HL-60/S4 treated with retinoic acid at 250 ng/mL for 4 days and 3 days (cell line): ENCODE measurements around the gene MCF2L2.
"Not testable (repeated sequence)": the region's sequence is repeated elsewhere in the genome, so short reads cannot be mapped to it uniquely, and the experiment has no call there.

Experiments used
- in situ Hi-C: fragments of 300-500 bp; cut with MboI; formaldehyde crosslinking; loops from 2 replicates; pipeline ENCODE4 v1.7.0; 2022; ENCODE audit warnings: low sequenced_read_pairs

The MCF2L2 gene

DNA sequence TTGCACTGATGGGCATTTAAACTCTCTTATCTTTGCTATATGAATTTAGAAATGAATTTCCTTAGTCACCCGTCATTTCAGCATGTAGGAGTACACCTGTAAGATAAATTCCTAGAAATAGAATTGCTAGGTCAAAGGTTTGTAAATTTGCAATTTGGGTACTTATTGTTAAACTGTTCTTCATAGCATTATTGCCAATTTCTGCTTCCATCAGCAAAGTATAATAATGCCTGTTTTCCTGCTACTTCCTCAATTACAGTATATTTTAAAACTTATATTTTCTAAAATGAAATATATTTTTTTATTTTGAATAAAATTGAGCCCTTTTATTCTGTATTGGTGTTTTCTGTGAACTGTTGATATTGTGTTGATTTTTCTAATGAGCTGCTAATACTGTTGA, 16.3 kb upstream of the MCF2L2 start:
- in situ Hi-C loops = no loop called here

DNA sequence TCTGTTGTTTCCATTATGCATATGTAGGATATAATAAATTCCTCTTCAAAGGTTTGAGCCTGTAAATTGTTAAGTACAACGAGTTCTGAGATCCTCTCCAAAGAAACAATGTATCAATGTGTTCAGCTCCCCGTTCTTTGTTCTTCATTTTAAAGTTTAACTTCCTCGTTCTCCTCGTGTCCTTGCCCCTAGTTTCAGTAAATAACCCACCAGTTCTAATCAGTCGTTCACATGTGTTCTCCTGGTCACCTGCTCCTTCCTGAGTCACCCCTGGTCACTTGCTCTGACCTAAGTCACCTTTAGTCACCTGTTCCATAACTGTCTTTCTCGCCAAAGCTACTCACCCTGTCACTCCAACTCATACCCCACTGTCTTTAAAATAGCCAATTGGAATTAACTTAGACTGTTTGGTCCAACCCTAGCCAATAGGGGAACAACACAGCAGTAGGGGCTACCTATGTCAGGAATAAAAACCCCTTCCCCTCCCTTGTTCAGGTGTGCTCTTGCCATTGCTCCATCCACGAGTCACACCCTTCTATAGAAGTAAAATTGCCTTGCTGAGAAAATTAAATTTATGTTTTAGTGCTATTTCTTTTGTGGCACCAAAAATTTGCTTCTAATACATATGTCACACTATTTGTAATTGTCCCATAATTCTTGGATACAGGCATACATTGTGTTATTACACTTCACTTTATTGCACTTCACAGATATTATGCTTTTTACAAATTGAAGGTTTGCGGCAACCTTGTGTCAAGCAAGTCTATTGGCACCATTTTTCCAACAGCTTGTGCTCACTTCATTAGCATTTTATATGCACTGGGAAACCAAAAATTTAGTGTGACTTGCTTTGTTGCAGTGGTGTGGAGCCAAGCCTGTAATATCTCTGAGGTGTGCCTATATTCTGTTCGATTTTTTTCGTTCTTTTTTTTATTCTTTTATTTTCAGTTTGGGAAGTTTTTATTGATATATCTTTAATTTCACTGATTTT, 15.3 kb upstream of the MCF2L2 start:
- in situ Hi-C loops = no loop called here

DNA sequence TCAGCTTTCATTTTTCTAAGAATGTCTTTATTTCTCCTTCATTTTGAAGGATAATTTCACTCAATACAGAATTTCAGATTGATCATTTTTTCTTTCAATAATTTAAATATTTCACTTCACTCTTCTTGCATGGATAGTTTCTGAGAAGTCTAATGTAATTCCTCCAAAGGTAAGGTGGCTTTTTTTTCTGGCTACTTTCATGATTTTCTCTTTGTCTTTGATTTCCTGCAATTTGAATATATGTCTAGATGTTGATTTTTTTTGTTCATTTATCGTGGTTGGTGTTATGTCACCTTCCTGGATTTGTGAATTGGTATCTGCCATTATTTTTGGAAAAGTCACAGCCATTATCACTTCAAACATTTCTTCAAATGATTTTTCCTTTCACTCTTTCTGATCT, 14.6 kb upstream of the MCF2L2 start:
- in situ Hi-C loops = no loop called here

DNA sequence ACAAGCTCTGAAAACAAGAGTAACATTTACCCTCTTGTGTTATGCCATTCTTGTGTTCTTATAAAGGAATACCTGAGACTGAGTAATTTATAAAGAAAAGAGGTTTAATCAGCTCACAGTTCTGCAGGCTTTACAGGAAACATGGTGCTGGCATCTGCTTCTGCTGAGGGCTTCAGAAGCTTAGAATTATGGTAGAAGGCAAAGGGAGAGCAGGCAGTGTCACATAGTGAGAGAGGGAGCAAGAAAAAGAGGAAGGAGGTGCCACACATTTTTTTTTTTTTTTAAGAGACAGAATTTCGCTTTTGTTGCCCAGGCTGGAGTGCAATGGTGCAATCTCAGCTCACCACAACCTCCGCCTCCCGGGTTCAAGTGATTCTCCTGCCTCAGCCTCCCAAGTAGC, 12.1 kb upstream of the MCF2L2 start:
- in situ Hi-C loops = not testable (repeated sequence)

DNA sequence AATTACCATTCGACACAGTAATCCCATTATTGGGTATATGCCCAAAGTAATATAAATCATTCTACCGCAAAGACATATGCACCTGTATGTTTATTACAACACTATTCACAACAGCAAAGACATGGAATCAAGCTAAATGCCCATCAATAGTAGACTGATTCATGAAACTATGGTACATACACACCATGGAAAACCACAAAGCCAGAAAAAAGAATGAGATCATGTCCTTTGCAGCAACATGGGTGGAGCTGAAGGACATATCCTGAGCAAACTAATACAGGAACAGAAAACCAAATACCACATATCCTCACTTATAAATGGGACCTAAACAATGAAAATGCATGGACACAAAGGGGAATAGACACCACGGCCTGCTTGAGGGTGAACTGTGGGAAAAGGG, 11.1 kb upstream of the MCF2L2 start:
- in situ Hi-C loops = no loop called here

DNA sequence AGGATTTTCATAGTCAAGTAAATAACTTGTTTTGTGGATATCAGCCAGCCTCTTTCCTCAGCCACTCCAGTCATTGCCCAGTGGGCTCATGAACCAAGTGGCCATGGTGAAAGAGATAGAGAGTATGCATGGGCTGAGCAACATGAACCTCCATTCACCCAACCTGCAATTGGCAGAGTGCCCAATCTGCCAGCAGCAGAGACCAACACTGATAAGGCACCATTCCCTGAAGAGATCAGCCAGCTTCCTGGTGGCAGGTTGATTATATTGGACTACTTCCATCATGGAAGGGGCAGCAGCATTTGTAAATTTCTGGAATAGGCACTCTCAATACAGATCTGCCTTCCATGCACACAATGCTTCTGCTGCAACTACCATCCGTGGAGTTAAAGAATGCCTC, 10.3 kb upstream of the MCF2L2 start:
- in situ Hi-C loops = no loop called here

DNA sequence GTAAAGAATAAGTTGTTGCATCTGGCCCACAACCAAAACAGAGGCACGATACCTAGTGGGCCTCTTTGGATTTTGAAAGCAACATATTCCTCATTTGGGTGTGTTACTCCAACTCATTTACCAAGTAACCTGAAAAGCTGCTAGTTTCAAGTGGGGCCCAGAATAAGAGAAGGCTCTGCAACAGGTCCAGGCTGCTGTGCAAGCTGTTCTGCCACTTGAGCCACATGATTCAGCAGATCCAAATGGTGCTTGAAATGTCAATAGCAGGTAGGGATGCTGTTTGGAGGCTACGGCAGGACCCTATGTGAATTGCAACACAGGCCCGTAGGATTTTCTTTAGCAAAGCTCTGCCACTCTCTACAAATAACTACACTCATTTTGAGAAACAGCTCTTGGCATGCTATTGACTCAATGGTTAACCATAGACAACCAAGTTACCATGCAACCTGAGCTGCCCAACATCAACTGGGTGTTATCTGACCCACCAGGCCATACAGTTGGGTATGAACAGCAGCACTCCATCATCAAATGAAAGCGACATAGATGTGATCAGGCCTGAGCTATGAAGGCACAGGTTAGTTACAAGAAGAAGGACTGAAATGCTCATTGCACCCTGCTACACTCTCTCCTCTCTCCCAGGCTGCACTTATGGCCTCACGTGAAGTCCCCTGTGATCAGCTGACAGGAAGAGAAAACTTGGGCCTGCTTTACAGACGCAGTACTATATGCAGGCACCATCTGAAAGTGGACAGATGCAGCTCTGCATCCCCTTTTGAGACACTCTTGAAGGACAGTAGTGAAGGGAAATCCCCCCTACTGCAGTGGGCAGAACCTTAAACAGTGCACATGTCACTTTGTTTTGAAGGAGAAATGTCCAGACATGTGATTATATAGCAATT, 9.5 kb upstream of the MCF2L2 start:
- in situ Hi-C loops = no loop called here

DNA sequence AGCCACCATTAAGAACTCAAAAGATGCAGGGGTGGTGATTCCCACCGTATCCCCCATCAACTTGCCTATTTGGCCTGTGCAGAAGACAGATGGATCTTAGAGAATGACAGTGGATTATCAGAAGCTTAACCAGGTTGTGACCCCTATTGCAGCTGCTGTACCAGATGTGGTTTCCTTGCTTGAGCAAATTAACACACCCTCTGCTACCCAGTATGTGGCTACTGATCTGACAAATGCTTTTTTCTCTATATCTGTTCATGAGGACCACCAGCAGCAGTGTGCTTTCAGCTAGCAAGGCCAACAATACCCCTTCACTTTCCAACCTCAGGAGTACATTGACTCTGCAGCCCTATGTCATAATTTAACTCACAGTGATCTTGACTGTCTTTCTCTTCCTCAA, 8.6 kb upstream of the MCF2L2 start:
- in situ Hi-C loops = no loop called here

DNA sequence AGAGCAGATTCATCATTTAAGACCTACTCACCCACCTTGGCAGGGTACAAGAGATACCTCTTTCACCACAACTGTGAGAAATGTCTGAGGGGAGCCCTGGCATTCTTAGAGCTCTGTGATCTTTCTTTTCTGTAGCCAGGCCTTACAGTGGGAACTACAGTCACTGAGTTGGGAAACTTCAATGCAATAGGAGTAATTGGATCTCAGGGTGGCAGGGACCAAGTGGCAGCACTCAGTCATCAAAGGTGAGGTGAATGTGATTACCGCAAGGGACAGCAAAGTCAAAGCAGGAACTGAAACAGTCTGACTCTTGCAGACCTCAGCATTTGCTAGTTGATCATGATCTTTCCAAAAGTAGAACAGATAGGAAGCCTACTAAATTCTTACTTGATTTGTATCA, 7.2 kb upstream of the MCF2L2 start:
- in situ Hi-C loops = no loop called here

DNA sequence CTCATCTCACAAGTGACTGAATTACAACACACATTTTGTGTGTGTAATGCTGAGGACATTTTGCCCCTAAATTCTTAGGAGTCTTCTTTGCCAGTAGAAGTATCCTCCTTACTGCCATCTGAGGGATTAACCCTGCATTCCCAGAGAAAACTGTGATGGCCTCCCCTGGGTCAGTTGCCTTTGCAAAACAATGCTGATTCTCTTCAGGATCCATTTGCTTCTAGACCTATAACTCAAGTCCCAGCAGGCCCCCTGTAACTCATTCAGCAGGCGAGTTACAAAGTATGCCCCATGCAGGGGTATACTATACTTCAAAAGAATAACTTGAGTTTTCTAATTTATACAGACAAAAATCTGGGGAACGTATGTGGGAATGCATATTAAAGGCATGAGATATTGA, 6.6 kb upstream of the MCF2L2 start:
- in situ Hi-C loops = no loop called here

DNA sequence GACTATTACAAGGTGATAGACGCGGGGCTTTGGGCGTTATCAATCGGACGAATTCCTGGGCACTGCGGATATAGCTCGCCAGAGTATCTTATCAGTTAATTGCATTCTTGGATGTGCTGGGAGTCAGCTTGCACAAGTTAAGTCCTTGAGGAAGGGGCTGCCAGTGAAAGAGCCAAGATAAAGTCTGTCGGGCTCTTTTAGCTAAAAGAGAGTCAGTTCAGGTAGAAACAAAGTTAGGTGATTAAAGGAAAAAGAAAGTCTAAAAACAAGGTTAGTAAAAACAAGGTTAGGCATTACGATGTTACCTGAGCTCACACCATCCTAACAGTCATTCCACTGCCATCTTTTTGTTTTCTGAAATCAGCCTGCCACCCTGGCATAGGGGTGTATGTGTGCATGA, 6.1 kb upstream of the MCF2L2 start:
- in situ Hi-C loops = no loop called here

DNA sequence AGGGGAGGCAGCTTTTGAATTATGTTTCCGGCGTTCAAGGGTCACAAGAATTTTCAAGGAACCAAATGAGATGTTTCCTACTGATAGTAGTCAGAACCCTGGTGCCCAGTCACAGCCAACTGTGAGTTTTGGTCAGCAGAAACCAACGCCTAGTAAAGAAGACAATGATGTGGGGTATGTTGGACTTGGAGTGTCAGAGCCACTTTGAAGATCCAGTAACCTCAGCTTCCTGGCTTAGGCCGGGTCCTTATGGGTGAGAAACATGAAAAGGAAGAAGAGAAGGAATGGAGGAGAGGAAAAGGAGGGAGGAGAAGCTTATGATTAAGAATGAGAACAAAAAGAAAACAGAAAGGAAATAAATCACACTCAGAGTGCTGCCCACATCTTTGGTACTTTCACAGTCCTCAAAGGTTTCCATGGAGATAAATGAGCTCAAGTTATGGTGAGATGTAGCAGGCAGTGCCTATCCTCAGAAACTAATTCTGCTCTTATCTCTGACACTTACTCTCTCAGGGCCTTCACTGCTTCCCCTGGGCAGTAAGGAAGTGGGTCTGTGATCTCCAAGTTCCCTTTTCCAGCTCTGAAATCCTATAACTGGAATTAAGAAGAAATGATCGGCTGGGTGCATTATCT, 2.0 kb upstream of the MCF2L2 start:
- in situ Hi-C loops = no loop called here

DNA sequence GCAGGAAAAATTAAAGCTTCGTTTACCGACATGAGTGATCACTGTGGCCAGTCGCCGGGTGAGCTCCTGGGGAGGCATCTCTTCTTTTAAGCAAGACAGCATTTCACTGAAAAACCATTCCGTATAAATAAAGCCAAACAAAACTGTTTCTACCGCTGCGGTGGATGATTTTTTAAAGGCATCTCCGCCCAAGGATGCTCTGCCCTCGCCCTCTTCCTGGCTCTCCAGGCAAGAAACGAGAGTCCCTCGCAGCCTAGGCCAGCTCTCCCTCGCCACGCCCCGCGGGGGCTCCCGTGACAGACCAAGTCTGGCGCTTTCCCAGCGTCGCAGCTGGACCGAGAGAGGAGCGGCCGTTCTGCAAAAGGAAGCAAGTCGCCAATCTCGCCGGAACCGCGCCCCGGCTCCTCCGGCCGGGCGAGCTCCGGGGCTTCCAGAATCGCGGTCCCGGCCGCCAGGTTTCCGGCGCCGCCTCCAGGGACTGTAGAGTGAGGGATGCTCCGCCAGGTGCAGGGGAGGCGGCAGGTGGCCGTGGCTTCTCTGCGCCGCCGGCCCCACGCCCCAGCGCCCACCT, 458 bp downstream of the MCF2L2 start:
- in situ Hi-C loops = no loop called here

DNA sequence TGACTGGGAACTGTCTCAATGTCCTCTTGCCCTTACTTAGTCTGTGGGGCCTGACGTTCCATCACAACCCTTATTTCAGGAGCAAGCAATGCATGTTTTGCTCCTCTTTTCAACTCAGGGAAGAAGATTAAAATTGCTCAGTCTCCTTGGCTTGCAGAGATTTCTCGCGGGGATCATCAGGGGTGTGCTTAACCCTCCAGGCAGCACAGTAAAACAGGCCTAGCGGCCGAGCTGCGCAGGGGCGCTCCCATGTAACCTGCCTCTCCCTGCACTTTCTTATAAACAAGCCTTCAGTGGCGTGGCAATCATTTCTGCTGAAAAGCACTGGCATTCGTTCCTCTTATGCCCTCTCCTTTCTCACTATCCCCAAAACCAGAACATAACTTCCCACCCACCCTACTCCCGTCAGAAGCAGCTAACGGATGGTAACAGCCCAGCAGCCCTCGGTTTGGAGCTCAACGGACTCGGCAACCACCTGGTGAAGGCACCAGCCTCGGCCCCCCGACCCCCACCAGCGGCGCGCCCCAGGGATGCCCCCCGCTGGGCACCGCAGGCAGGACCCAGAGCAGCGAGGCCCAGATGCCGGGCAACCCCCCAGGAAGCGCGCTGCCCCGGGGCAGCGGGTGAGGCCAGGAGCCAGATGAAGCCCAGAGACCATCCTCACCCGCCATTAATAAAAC, 1.1 kb downstream of the MCF2L2 start:
- in situ Hi-C loops = no loop called here

DNA sequence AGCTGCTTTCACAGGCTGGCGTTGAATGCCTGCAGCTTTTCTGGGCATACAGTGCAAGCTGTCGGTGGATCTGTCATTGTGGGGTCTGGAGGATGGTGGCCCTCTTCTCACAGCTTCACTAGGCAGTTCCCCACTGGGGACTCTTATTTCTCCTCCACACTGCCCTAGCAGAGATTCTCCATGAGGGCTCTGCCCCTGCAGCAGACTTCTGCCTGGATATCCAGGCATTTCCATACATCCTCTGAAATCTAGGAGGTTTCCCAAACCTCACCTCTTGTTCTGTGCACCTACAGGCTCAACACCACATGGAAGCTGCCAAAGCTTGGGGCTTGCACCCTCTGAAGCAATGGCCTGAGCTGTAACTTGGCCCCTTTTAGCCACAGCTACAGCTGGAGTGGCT, 9.6 kb downstream of the MCF2L2 start:
- in situ Hi-C loops = loop anchor here (25.0 kb wide), 1 partner anchor 507 kb away; no protein-coding TSS in a partner anchor

DNA sequence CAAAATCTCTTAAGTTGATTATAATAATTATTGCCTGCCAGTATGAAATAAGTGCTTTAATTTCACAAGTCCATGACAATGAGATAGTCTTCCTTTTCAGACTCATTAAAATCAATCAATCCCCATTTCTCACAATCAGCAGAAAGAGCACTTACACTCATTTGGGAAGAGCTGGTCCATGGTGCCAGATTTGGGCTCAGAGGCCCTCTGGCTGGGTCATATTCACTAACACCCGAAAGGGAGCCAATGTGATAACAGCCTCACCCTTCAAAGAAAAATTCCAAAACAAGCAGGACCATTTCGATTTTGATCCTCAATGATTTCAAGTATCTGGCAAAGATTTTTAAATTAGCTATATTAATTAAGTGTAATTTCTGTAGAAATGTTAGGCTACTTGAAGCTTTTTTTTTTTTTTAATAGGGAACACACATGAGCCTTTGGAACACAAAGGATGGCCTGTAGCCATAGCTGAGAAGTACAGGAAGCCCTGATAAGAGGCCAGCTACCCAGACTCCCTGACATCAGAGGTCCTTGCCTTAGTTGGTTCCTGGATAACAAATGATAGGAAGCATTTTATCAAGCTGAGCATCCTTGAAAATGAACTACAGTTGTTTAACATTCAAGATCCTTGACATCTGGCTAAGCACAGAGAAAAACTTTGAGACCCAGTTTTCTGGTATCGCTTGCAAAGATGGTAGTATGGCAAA, 17.1 kb downstream of the MCF2L2 start:
- in situ Hi-C loops = loop anchor here (25.0 kb wide), 1 partner anchor 499 kb away; no protein-coding TSS in a partner anchor

DNA sequence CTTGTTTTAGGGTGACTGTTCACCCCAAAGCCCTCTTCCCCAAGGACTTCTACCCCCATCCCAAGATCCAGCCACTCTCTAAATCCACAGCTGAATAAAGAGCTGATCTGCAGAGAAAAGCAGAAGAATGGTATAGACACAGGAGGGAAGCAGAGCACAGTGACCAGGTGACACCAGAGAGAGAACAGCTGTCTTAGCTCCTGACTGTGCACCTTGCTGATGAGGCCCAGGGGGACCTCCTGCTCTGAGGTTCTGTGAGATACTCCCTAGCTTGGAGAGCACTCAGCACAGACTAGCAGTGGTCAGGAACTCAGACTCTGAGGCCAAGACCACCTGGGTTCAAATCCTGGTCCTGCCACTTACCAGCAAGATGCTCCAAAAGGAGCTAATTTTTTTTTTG, 17.7 kb downstream of the MCF2L2 start:
- in situ Hi-C loops = loop anchor here (25.0 kb wide), 1 partner anchor 498 kb away; no protein-coding TSS in a partner anchor

DNA sequence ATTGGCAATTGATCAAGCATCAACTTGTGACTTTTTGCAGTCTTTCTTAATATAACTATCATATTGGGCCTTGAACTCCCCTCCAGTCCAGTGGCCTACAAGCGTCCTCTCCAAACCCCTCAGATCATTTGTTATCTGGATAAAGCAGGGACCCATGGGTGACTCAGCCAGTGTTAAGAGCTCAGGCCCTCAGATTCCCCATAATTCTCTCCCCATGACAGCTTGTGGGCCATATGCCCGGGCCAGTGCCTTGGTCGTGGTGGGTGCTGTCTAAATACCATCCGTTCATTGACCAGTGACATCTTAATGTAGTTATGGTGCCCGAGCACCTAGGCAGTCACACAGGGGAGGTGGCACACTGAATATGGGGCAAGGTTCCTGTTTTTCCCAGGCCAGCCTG, 18.1 kb downstream of the MCF2L2 start:
- in situ Hi-C loops = loop anchor here (25.0 kb wide), 1 partner anchor 498 kb away; no protein-coding TSS in a partner anchor

DNA sequence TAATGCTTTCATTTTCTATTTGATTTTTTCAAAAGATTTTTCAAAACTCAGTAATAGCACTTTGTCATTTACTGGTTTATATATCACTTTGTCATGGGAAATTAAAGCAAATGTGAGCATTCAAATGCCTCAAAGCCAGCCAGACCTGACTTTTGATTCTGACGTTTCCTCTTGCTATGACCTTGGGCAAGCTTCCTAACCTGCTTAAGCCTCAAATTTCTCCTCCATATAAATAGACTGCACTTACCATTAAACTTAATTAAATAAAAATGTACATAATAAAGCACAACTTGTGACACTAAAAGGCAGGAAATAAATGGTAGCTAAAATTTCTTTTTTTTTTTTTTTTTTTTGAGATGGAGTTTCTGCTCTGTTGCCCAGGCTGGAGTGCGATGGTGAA, 19.2 kb downstream of the MCF2L2 start:
- in situ Hi-C loops = loop anchor here (25.0 kb wide), 1 partner anchor 497 kb away; no protein-coding TSS in a partner anchor
